ENCODE measurements around the gene KIF26B.

DNA sequence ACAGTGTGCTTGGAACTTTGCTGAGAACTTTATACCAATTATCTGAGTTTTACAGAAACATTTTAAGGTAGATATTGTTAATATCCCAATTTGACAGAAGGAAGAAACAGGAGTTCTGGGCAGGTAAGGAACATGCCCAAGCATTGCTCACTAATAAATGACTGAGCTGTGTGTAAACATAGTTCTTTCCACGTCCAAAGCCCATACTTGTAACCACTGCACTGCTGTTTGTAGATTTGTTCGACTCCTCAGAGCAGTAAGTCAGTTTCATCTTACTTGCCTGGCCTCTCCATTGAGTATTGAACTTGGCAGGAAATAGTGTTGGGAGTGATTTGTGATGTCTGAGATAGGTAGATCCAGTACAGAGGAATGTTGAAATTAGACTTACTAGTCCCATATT, 335.1 kb downstream of the KIF26B start:
- TF ChIP-seq, protein P1, sequence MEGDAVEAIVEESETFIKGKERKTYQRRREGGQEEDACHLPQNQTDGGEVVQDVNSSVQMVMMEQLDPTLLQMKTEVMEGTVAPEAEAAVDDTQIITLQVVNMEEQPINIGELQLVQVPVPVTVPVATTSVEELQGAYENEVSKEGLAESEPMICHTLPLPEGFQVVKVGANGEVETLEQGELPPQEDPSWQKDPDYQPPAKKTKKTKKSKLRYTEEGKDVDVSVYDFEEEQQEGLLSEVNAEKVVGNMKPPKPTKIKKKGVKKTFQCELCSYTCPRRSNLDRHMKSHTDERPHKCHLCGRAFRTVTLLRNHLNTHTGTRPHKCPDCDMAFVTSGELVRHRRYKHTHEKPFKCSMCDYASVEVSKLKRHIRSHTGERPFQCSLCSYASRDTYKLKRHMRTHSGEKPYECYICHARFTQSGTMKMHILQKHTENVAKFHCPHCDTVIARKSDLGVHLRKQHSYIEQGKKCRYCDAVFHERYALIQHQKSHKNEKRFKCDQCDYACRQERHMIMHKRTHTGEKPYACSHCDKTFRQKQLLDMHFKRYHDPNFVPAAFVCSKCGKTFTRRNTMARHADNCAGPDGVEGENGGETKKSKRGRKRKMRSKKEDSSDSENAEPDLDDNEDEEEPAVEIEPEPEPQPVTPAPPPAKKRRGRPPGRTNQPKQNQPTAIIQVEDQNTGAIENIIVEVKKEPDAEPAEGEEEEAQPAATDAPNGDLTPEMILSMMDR (optimal IDR thresholded peaks at IDR 0.05 in 1 of 3, IDR thresholded peaks at IDR 0.05 in 1 of 3, conservative IDR thresholded peaks at IDR 0.05 in 1 of 3; ENCODE audit: extremely low read depth in 1 of 3, insufficient read depth in 2 of 3, low read length in 3 of 3), result no peak
- no peak for TF ChIP-seq EZH2 (IDR thresholded peaks at IDR 0.05; ENCODE audit: low read length)
